Lung (tissue), 12 donors: ENCODE data around the gene PRPF6. TPM values are rescaled to one million over a fixed set of nuclear protein-coding genes. Genes with fewer than 3 reads are reported as not detected.

Source experiments
- ATAC-seq: fragments of 200-7000 bp; cut with Tn5 transposase; one replicate; pipeline ENCODE4 v1.9.1; 2020; ENCODE audit warnings: moderate number of reproducible peaks; ENCODE audit not compliant: insufficient read depth, low FRiP score
- DNase-seq, 3 donors: peaks; one replicate each; pipeline ENCODE4 v3.0.0-alpha.2; 2013 to 2017
- H3K27ac ChIP-seq, 2 donors: one replicate each; pipeline ENCODE4 v1.5.1; 2013; ENCODE audit warnings: mild to moderate bottlenecking in 2 of 2, moderate library complexity in 2 of 2, control low read depth in 1 of 2, inconsistent platforms in 1 of 2, low read depth in 1 of 2, low read length in 1 of 2
- H3K27me3 ChIP-seq, 3 donors: one replicate each; pipeline ENCODE4 v1.5.1; 2013; ENCODE audit warnings: low read length in 2 of 3; ENCODE audit not compliant: control insufficient read depth in 3 of 3, insufficient read depth in 3 of 3
- H3K36me3 ChIP-seq, 4 donors: one replicate each; pipeline ENCODE4 v1.5.1; 2013; ENCODE audit warnings: low read length in 4 of 4, mild to moderate bottlenecking in 1 of 4, moderate library complexity in 1 of 4; ENCODE audit not compliant: control insufficient read depth in 4 of 4, insufficient read depth in 4 of 4
- H3K4me1 ChIP-seq, 5 donors: one replicate each; pipeline ENCODE4 v1.5.1; 2013; ENCODE audit warnings: low read length in 5 of 5, mild to moderate bottlenecking in 2 of 5, moderate library complexity in 1 of 5; ENCODE audit not compliant: control insufficient read depth in 5 of 5, insufficient read depth in 5 of 5
- H3K4me3 ChIP-seq: one replicate; pipeline ENCODE4 v1.5.1; 2013; ENCODE audit warnings: mild to moderate bottlenecking, control low read depth, moderate library complexity
- H3K9ac ChIP-seq, 2 donors: one replicate each; pipeline ENCODE4 v1.5.1; 2013; ENCODE audit warnings: low read length in 2 of 2, control low read depth in 1 of 2; ENCODE audit not compliant: insufficient read depth in 1 of 2
- H3K9me3 ChIP-seq, 4 donors: one replicate each; pipeline ENCODE4 v1.5.1; 2013; ENCODE audit warnings: low read length in 3 of 4, mild to moderate bottlenecking in 1 of 4, moderate library complexity in 1 of 4; ENCODE audit not compliant: control insufficient read depth in 4 of 4, insufficient read depth in 3 of 4
- WGBS, 2 donors: extraction: QIAGEN DNeasy Blood & Tissue Kit; methylation state at CpG; one replicate each; pipeline ENCODE4 v1.1.7; 2013; 5-methylcytosine and 5-hydroxymethylcytosine counted together
- polyA plus RNA-seq, 2 donors: library from polyadenylated mRNA; stranded (reverse); fragments of 200-250 nt; gene quantifications; one replicate each; pipeline ENCODE4 v1.2.1, GENCODE V29; 2013
- total RNA-seq, 2 donors: library from RNA; depleted of rRNA in 1 of 2; stranded (reverse); fragments of >200 nt in 1 of 2; gene quantifications; one replicate each; pipeline ENCODE4 v1.2.1, GENCODE V29; 2014 to 2021
- TF ChIP-seq, protein P1 (sequence below): IDR thresholded peaks from 2 replicates; pipeline ENCODE4 v1.5.1; 2012; ENCODE audit warnings: mild to moderate bottlenecking; ENCODE audit errors: control extremely low read depth, extremely low read depth
- donor health status: control.
- donor health status: control.
- donor health status: Bipolar disorder and iron deficiency.
- donor health status: healthy.
- donor health status: DM: yes; HTN: yes; CAD: no.

PRPF6 gene
- total and polyA plus RNA-seq, 4 donors: 43.6 to 65.0 (median 54.2) TPM

DNA sequence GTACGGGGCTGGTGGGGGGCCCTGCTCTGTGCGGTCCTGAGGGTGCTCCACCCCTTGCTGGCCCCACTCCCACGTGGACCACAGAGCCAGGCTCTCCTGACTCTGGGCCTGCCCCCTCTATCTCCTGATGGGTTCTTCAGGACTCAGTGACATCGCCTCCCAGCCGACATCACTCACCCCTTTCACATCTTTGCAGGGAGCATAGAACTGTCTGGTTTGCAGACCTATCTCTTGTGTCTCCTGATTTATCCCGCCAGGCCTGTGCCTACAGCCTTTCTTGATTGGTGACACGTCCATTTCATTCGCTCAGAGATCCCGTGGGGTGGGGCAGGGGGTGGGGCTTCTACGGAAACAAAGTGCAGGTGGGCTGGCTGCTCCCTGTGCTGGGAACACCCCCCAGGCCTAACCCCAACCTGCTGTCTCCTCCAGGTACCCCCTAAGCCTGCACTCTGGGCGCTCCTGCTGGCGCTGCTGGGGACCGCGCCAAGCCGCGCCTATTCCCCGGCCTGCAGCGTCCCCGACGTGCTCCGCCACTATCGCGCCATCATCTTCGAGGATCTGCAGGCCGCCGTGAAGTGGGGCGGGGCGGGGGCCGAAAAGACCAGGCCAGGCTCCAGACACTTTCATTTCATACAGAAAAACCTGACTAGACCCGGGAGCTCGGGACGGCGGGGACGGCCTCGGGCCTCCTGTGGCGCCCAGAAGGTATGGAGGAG is 56.7 kb downstream of the PRPF6 start:
- peaks cover 0 to 27% (median 13%) of the 10 kb centered on the region in 5 donors for H3K4me1 ChIP-seq
- no peak overlapping the region for H3K9ac ChIP-seq
- DNase-seq: no peak
- H3K9me3 ChIP-seq: no peaks in the 10 kb centered on the region
- TF ChIP-seq, protein P1, sequence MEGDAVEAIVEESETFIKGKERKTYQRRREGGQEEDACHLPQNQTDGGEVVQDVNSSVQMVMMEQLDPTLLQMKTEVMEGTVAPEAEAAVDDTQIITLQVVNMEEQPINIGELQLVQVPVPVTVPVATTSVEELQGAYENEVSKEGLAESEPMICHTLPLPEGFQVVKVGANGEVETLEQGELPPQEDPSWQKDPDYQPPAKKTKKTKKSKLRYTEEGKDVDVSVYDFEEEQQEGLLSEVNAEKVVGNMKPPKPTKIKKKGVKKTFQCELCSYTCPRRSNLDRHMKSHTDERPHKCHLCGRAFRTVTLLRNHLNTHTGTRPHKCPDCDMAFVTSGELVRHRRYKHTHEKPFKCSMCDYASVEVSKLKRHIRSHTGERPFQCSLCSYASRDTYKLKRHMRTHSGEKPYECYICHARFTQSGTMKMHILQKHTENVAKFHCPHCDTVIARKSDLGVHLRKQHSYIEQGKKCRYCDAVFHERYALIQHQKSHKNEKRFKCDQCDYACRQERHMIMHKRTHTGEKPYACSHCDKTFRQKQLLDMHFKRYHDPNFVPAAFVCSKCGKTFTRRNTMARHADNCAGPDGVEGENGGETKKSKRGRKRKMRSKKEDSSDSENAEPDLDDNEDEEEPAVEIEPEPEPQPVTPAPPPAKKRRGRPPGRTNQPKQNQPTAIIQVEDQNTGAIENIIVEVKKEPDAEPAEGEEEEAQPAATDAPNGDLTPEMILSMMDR: no peak
- H3K4me3 ChIP-seq: no peak overlapping the region
- no peak for ATAC-seq
- WGBS, 2 donors: 10 to 11% methylated on average over 36 of the region's 36 CpGs
- peaks cover 0 to 28% (median 23%) of the 10 kb centered on the region in 3 donors for H3K27me3 ChIP-seq
- H3K36me3 ChIP-seq: peaks cover 0 to 18% (median 4%) of the 10 kb centered on the region in 4 donors
- no peak overlapping the region for H3K27ac ChIP-seq

DNA sequence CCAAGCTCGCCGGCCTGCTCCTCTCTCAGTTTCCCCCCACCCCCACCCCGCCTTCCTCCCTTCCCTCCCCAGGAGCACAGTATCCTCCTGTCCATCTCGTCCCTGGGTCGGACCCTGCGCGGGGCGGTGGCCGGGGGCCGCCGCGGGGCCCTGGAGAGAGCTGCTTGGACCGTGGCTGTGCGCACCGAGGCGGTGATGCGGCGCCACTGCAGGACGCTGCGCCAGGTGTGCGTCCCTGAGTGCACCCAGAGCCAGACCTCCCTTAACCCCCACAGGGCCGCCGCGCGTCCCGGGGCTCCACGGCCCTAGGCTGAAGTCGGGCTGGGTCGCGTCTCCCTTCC is 57.3 kb downstream of the PRPF6 start:
- Histone ChIP-seq H3K9ac (no peak overlapping the region), H3K9me3 (no peaks in the 10 kb centered on the region), H3K27me3 (peaks cover 0 to 28% (median 23%) of the 10 kb centered on the region in 3 donors), H3K36me3 (peaks cover 0 to 13% (median 3%) of the 10 kb centered on the region in 4 donors), H3K4me3 (peak overlapping the region; percentile 21), H3K4me1 (peaks cover 0 to 27% (median 13%) of the 10 kb centered on the region in 5 donors), H3K27ac (peak overlapping the region; percentile 64 to 71)
- TF ChIP-seq, protein P1: no peak
- 3 to 5% methylated on average over 18 to 30 of the region's 30 CpGs for WGBS, 2 donors
- no peak for ATAC-seq
- peak in 1 of 3 donors; percentile 27 for DNase-seq

DNA sequence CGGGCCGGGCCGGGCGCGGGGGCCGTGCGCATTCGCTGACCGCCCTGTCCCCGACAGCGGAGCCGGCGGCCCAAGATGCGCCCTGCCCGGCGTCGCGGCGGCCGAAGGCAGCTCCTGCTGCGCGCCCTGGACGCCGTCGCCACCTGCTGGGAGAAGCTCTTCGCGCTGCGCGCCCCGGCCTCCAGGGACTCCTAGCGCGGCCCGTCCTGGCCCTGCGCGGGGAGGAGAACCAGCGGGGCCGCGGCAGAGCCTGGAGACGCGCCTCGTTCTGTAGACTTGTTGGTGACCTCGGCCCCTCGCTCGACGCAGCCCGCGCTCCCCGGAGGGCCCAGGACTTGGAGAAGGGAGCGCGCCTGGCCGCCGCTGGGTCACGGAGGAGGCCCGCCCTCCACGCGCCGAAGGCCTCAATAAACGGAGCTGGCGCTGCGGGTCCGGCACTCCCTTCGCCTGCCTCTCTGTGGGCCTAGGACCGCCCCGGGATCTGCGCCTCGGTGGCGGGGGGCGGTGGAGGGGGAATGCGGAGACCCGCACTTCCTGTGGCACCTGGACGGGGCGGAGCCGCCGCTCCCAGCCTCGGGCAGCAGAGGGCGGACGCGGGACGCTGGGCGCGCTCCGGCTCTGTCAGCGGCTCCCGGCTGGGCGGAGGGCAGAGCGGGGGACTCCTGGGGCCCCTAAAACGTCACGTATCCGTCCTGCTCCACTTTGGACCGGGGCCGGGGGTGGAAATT is 57.8 kb downstream of the PRPF6 start:
- ATAC-seq: peak; percentile 86
- TF ChIP-seq, protein P1: peak; percentile 69
- peaks cover 0 to 27% (median 13%) of the 10 kb centered on the region in 5 donors for H3K4me1 ChIP-seq
- no peak overlapping the region for H3K9ac ChIP-seq
- peak overlapping the region; percentile 33 for H3K4me3 ChIP-seq
- WGBS, 2 donors: 1% methylated on average over 79 to 91 of the region's 91 CpGs
- peaks cover 0 to 28% (median 28%) of the 10 kb centered on the region in 3 donors for H3K27me3 ChIP-seq
- H3K36me3 ChIP-seq: peaks cover 0 to 11% (median 2%) of the 10 kb centered on the region in 4 donors
- peak overlapping the region; percentile 64 to 71 for H3K27ac ChIP-seq
- peak; percentile 73 to 81 (median 80) for DNase-seq
- no peaks in the 10 kb centered on the region for H3K9me3 ChIP-seq
